Liver (tissue), 2 donors: ENCODE data around the gene HERPUD2.

Experiments
- EGR1 ChIP-seq, 2 donors: IDR thresholded peaks; 2 replicates each; pipeline ENCODE4 v1.6.1; 2016 to 2018; ENCODE audit warnings: antibody characterized with exemption in 2 of 2, low read depth in 2 of 2
- TF ChIP-seq, protein P1 (sequence below): IDR thresholded peaks from 2 replicates; pipeline ENCODE4 v1.6.1; 2016; ENCODE audit warnings: antibody characterized with exemption
- TF ChIP-seq, protein P2 (sequence below): IDR thresholded peaks from 2 replicates; pipeline ENCODE4 v1.6.1; 2016; ENCODE audit warnings: antibody characterized with exemption, mild to moderate bottlenecking
- donor health status: healthy.

GRCh38 chr7:35623381-35623780 lies 71.6 kb downstream of the HERPUD2 start:
- TF ChIP-seq, protein P1, sequence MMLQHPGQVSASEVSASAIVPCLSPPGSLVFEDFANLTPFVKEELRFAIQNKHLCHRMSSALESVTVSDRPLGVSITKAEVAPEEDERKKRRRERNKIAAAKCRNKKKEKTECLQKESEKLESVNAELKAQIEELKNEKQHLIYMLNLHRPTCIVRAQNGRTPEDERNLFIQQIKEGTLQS: no peak
- TF ChIP-seq EGR1 (IDR thresholded peaks at IDR 0.05; ENCODE audit: low read depth in 2 of 2): no peak
- TF ChIP-seq, protein P2, sequence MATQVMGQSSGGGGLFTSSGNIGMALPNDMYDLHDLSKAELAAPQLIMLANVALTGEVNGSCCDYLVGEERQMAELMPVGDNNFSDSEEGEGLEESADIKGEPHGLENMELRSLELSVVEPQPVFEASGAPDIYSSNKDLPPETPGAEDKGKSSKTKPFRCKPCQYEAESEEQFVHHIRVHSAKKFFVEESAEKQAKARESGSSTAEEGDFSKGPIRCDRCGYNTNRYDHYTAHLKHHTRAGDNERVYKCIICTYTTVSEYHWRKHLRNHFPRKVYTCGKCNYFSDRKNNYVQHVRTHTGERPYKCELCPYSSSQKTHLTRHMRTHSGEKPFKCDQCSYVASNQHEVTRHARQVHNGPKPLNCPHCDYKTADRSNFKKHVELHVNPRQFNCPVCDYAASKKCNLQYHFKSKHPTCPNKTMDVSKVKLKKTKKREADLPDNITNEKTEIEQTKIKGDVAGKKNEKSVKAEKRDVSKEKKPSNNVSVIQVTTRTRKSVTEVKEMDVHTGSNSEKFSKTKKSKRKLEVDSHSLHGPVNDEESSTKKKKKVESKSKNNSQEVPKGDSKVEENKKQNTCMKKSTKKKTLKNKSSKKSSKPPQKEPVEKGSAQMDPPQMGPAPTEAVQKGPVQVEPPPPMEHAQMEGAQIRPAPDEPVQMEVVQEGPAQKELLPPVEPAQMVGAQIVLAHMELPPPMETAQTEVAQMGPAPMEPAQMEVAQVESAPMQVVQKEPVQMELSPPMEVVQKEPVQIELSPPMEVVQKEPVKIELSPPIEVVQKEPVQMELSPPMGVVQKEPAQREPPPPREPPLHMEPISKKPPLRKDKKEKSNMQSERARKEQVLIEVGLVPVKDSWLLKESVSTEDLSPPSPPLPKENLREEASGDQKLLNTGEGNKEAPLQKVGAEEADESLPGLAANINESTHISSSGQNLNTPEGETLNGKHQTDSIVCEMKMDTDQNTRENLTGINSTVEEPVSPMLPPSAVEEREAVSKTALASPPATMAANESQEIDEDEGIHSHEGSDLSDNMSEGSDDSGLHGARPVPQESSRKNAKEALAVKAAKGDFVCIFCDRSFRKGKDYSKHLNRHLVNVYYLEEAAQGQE: no peak
